GM12878 (cell line): ENCODE data around the gene SCMH1. TPM values are rescaled to one million over a fixed set of nuclear protein-coding genes. Genes with fewer than 3 reads are reported as not detected.

Source experiments
- ATAC-seq: fragments of 200-7000 bp; cut with Tn5 transposase; 3 replicates; pipeline ENCODE4 v1.9.1; 2020; ENCODE audit warnings: mild to moderate bottlenecking, moderate library complexity
- BruUV-seq: library from RNA; stranded (reverse); fragments of 400-500 nt; replicated peaks from 2 replicates; lab custom pipeline; 2021; lab: Mats Ljungman, UMichigan
- CTCF ChIA-PET: fragments of 300-600 bp; sonication (Branson Sonifier 250); formaldehyde crosslinking; extraction: SDS; loops from one replicate; lab custom pipeline; 2021; ENCODE audit warnings: inconsistent platforms; lab: Yijun Ruan, JAX
- POLR2A ChIA-PET: fragments of 350-600 bp; formaldehyde crosslinking; extraction: SDS; loops from one replicate; lab custom pipeline; 2021; ENCODE audit warnings: inconsistent platforms; lab: Charles Lee
- RAD21 ChIA-PET: fragments of 300-600 bp; sonication (Branson Sonifier 250); formaldehyde crosslinking; loops from one replicate; lab custom pipeline; 2023; ENCODE audit warnings: antibody characterized with exemption; ENCODE audit not compliant: unreplicated experiment; lab: Charles Lee
- SMC1A ChIA-PET: fragments of 300-600 bp; sonication (Branson Sonifier 250); formaldehyde crosslinking; loops from one replicate; lab custom pipeline; 2023; ENCODE audit not compliant: unreplicated experiment, uncharacterized antibody; lab: Charles Lee
- DNase-seq: peaks from one replicate; pipeline ENCODE4 v3.0.0-alpha.2; 2011; ENCODE audit warnings: low read depth, low spot score
- FAIRE-seq: peaks from 3 replicates; lab custom pipeline; 2011; peaks lifted over from hg19 to GRCh38; lab: Jason Lieb, UNC
- H2AFZ ChIP-seq: 2 replicates; pipeline ENCODE4 v1.6.0; 2011; ENCODE audit warnings: low read depth, low read length, control low read depth; ENCODE audit not compliant: control insufficient read depth
- H3K27ac ChIP-seq: 2 replicates; pipeline ENCODE4 v1.5.1; 2011; ENCODE audit warnings: control low read depth; ENCODE audit not compliant: control insufficient read depth, insufficient read depth
- H3K27me3 ChIP-seq, 2 experiments: replicated peaks in 1 of 2; 2 replicates each; pipeline versions ENCODE4 v1.6.0 to v1.6.1; 2011; ENCODE audit warnings: low read length in 1 of 2; ENCODE audit not compliant: control insufficient read depth in 2 of 2, insufficient read depth in 2 of 2
- H3K36me3 ChIP-seq, 2 experiments: 2 replicates each; pipeline ENCODE4 v1.5.1; 2011; ENCODE audit warnings: low read length in 1 of 2; ENCODE audit not compliant: control insufficient read depth in 2 of 2, insufficient read depth in 2 of 2
- H3K4me1 ChIP-seq: 2 replicates; pipeline ENCODE4 v1.6.1; 2011; ENCODE audit warnings: mild to moderate bottlenecking, low read length, moderate library complexity, mixed read lengths; ENCODE audit not compliant: control insufficient read depth, insufficient read depth
- H3K4me2 ChIP-seq: 2 replicates; pipeline ENCODE4 v1.6.0; 2011; ENCODE audit warnings: control low read depth; ENCODE audit not compliant: control insufficient read depth, insufficient read depth
- H3K4me3 ChIP-seq: fragments of 200-600 bp; sonication (generic); 2 replicates; pipeline ENCODE4 v1.5.1; 2016
- H3K79me2 ChIP-seq: 2 replicates; pipeline ENCODE4 v1.6.0; 2011; ENCODE audit warnings: low read length; ENCODE audit not compliant: control insufficient read depth, insufficient read depth
- H3K9ac ChIP-seq: 2 replicates; pipeline ENCODE4 v1.8.0; 2011; ENCODE audit warnings: low read length, control low read depth, mixed read lengths; ENCODE audit not compliant: control insufficient read depth, insufficient read depth
- H3K9me3 ChIP-seq: replicated peaks from 3 replicates; pipeline ENCODE4 v1.5.1; 2011; ENCODE audit warnings: mild to moderate bottlenecking, low read length; ENCODE audit not compliant: control insufficient read depth, insufficient read depth
- H4K20me1 ChIP-seq: 2 replicates; pipeline ENCODE4 v1.6.0; 2011; ENCODE audit not compliant: control insufficient read depth, insufficient read depth
- BHLHE40 ChIP-seq, 2 experiments: fragments of 450-650 bp in 1 of 2; IDR thresholded peaks; 2 replicates each; pipeline ENCODE4 v1.6.1; 2011 to 2017; ENCODE audit warnings: low read depth in 2 of 2, borderline replicate concordance in 1 of 2, improper control_type of control experiment in 1 of 2, low read length in 1 of 2, mild to moderate bottlenecking in 1 of 2
- CHD2 ChIP-seq: IDR thresholded peaks from 2 replicates; pipeline ENCODE4 v1.6.1; 2011; ENCODE audit warnings: low read depth, low read length, improper control_type of control experiment, borderline replicate concordance
- E2F4 ChIP-seq: IDR thresholded peaks from 2 replicates; pipeline ENCODE4 v1.6.1; 2012; ENCODE audit warnings: low read depth, low read length, improper control_type of control experiment
- E2F8 ChIP-seq: fragments of 450-650 bp; IDR thresholded peaks from 2 replicates; pipeline ENCODE4 v1.6.1; 2018; ENCODE audit warnings: mild to moderate bottlenecking, low read depth, moderate library complexity; ENCODE audit not compliant: partially characterized antibody
- MTA3 ChIP-seq: IDR thresholded peaks from 2 replicates; pipeline ENCODE4 v1.6.1; 2012; ENCODE audit warnings: low read length, inconsistent platforms, borderline replicate concordance
- NR2C1 ChIP-seq: fragments of 450-650 bp; IDR thresholded peaks from 2 replicates; pipeline ENCODE4 v1.6.1; 2017; ENCODE audit warnings: antibody characterized with exemption, mild to moderate bottlenecking, moderate library complexity
- PML ChIP-seq: IDR thresholded peaks from 2 replicates; pipeline ENCODE4 v1.6.1; 2012; ENCODE audit warnings: low read length, inconsistent platforms
- POLR2A ChIP-seq: IDR thresholded peaks from 2 replicates; pipeline ENCODE4 v1.6.1; 2011; ENCODE audit warnings: low read depth, mild to moderate bottlenecking, low read length
- PRDM15 ChIP-seq: fragments of 450-650 bp; formaldehyde crosslinking; IDR thresholded peaks from 2 replicates; pipeline ENCODE4 v1.4.0; 2020; ENCODE audit warnings: mild to moderate bottlenecking, moderate library complexity
- RAD21 ChIP-seq: IDR thresholded peaks from 2 replicates; pipeline ENCODE4 v1.6.1; 2011; ENCODE audit warnings: mild to moderate bottlenecking, low read depth, low read length, moderate library complexity; ENCODE audit not compliant: insufficient read depth
- SMC3 ChIP-seq: IDR thresholded peaks from 2 replicates; pipeline ENCODE4 v1.6.1; 2011; ENCODE audit warnings: low read length, improper control_type of control experiment, borderline replicate concordance
- TARDBP ChIP-seq: IDR thresholded peaks from 2 replicates; pipeline ENCODE4 v1.6.1; 2016; ENCODE audit warnings: borderline replicate concordance
- TCF12 ChIP-seq: IDR thresholded peaks from 2 replicates; pipeline ENCODE4 v1.6.1; 2011; ENCODE audit warnings: low read depth, mild to moderate bottlenecking, low read length
- ZBTB33 ChIP-seq: fragments of 450-650 bp; IDR thresholded peaks from 2 replicates; pipeline ENCODE4 v1.6.1; 2017; ENCODE audit warnings: mild to moderate bottlenecking
- WGBS: methylation state at CpG from one replicate; pipeline ENCODE4 v1.1.6; 2016; ENCODE audit warnings: low lambda C conversion rate; ENCODE audit not compliant: insufficient replicate concordance, insufficient coverage; ENCODE audit errors: missing lambda C conversion rate; 5-methylcytosine and 5-hydroxymethylcytosine counted together
- in situ Hi-C: fragments of 300-500 bp; cut with MboI; formaldehyde crosslinking; loops from 9 replicates; pipeline ENCODE4 v1.14.3; 2018; ENCODE audit warnings: mixed read lengths
- intact Hi-C: fragments of 100-400 bp; cut with micrococcal nuclease; formaldehyde crosslinking; loops from one replicate; pipeline ENCODE4 v1.14.2; 2022; ENCODE audit not compliant: unreplicated experiment
- polyA plus RNA-seq, 11 experiments: library from polyadenylated mRNA; depleted of rRNA in 4 of 11; unstranded in 6 of 11; stranded (reverse) in 5 of 11; fragments of >200 nt; fragmentation: Nextera tagmentation in 4 of 11; fragmentation: Illumina TruSeq in 1 of 11; extraction: Ambion mirVana in 4 of 11; extraction: Trizol in 1 of 11; gene quantifications; 1 replicate in 1 of 11; 2 replicates in 10 of 11; pipeline versions ENCODE4 v1.2.1 to v1.2.3, GENCODE V29; 2011 to 2016; ENCODE audit warnings: inconsistent platforms in 2 of 11, missing spikeins in 2 of 11, low read depth in 1 of 11
- total RNA-seq, 4 experiments: library from RNA; depleted of rRNA in 3 of 4; stranded (reverse); fragments of >200 nt in 3 of 4; fragmentation: Illumina TruSeq in 1 of 4; extraction: Trizol in 1 of 4; gene quantifications; 2 replicates each; pipeline versions ENCODE4 v1.2.1 to v1.2.3, GENCODE V29; 2013 to 2021

SCMH1 gene
- total and polyA plus RNA-seq, 10 of the 15 experiments (the other 5 are each of a cell fraction or from before 2014, with no cell fraction given): 7.5 to 44.1 (median 27.8) TPM

GRCh38 chr1:41215623-41216022, 26.5 kb downstream of the SCMH1 start (continued):
- no peak for TF ChIP-seq PRDM15 (CRISPR knock-in tag)
- TF ChIP-seq, all 136 proteins: peak for 0

GRCh38 chr1:41213341-41213740, 28.8 kb downstream of the SCMH1 start:
- H3K79me2 ChIP-seq: peaks cover 7% of the 10 kb centered on the region
- CTCF ChIA-PET: interaction anchor here (0.5 to 1.0 kb wide), 3 partner anchors 26 to 260 kb away, joined by 3 to 4 read pairs (median 3); no protein-coding TSS in a partner anchor
- WGBS: 94% methylated on average over 1 of the region's 1 CpG
- TF ChIP-seq POLR2A (no peak), BHLHE40 (IDR thresholded peaks at IDR 0.05; ENCODE audit: borderline replicate concordance in 1 of 2, low read depth in 2 of 2, low read length in 1 of 2) (no peak), ZBTB33 (no peak), TCF12 (no peak), CHD2 (no peak), NR2C1 (no peak), E2F8 (no peak), SMC3 (no peak), E2F4 (no peak), TARDBP (no peak), MTA3 (no peak), PML (no peak), RAD21 (no peak)

More at GRCh38 chr1:41213341-41213740, 28.8 kb downstream of the SCMH1 start:
- ChIA-PET RAD21 (no interaction called here), SMC1A (interaction anchor here (1.3 to 2.7 kb wide), 3 partner anchors 11 to 19 kb away, joined by 3 to 9 read pairs (median 6); no protein-coding TSS in a partner anchor), POLR2A (no interaction called here)
- Histone ChIP-seq H3K4me1 (no peaks in the 10 kb centered on the region), H3K27me3 (no peaks in the 10 kb centered on the region), H3K36me3 (no peaks in the 10 kb centered on the region; a peak in 1 of 4 replicates), H3K9ac (no peak overlapping the region), H4K20me1 (no peaks in the 10 kb centered on the region), H3K4me3 (no peak overlapping the region), H3K27ac (no peak overlapping the region), H2AFZ (no peak overlapping the region), H3K9me3 (peaks cover 6% of the 10 kb centered on the region), H3K4me2 (no peak overlapping the region)
- no peak for ATAC-seq
- no peak for FAIRE-seq
- intact Hi-C loops: no loop called here
- in situ Hi-C loops: no loop called here
- DNase-seq: no peak
- no TSS peak for BruUV-seq
